A549 (cell line): ENCODE results near the gene TOPORS. TPM values are rescaled to one million over a fixed set of nuclear protein-coding genes. Genes with fewer than 3 reads are reported as not detected.

Source experiments
- ATAC-seq, 2 experiments: fragments of 200-7000 bp in 1 of 2; fragments of >200 bp in 1 of 2; cut with Nextera tagmentation in 1 of 2; cut with Tn5 transposase in 1 of 2; 3 replicates each; pipeline versions ENCODE4 v1.8.0 to v1.9.1; 2018 to 2020; ENCODE audit warnings: mild to moderate bottlenecking in 1 of 2, moderate library complexity in 1 of 2
- CTCF ChIA-PET: fragments of 300-600 bp; sonication (Branson Sonifier 250); formaldehyde crosslinking; extraction: SDS; loops from one replicate; lab custom pipeline; 2021; ENCODE audit warnings: antibody characterized with exemption, inconsistent platforms; lab: Yijun Ruan, JAX
- POLR2A ChIA-PET: fragments of 350-600 bp; formaldehyde crosslinking; extraction: SDS; loops from one replicate; lab custom pipeline; 2021; ENCODE audit warnings: antibody characterized with exemption, inconsistent platforms; lab: Yijun Ruan, JAX
- DNase-seq, 2 experiments: peaks; one replicate each; pipeline versions ENCODE4 v3.0.0 to v3.0.0-alpha.2; 2011 to 2016; ENCODE audit warnings: low read depth in 1 of 2, low spot score in 1 of 2
- FAIRE-seq: peaks from 2 replicates; lab custom pipeline; 2011; peaks lifted over from hg19 to GRCh38; lab: Jason Lieb, UNC
- H3K27ac ChIP-seq, 2 experiments: fragments of >200 bp; sonication (Bioruptor Twin); formaldehyde crosslinking; 3 replicates each; pipeline ENCODE4 v1.5.1; 2016 to 2017
- H3K4me1 ChIP-seq: fragments of >200 bp; sonication (Bioruptor Twin); formaldehyde crosslinking; 3 replicates; pipeline ENCODE4 v1.6.1; 2016
- H3K4me2 ChIP-seq: fragments of >200 bp; sonication (Bioruptor Twin); formaldehyde crosslinking; 3 replicates; pipeline ENCODE4 v1.6.1; 2016
- H3K4me3 ChIP-seq: fragments of >200 bp; sonication (Bioruptor Twin); formaldehyde crosslinking; 3 replicates; pipeline ENCODE4 v1.5.1; 2016
- H3K9me3 ChIP-seq: fragments of >200 bp; sonication (Bioruptor Twin); formaldehyde crosslinking; 3 replicates; pipeline ENCODE4 v1.6.1; 2016
- EHMT2 ChIP-seq: fragments of 200-600 bp; sonication (generic); IDR thresholded peaks from 2 replicates; pipeline ENCODE4 v1.6.1; 2016; ENCODE audit warnings: antibody characterized with exemption, low read depth, mild to moderate bottlenecking, moderate library complexity
- FOSB ChIP-seq: fragments of 250-450 bp; sonication (Bioruptor Pico); IDR thresholded peaks from 2 replicates; pipeline ENCODE4 v1.5.0; 2020; ENCODE audit warnings: mild to moderate bottlenecking, moderate library complexity
- FOSL2 ChIP-seq, 2 experiments: fragments of 450-650 bp in 1 of 2; fragments of >200 bp in 1 of 2; sonication (Bioruptor Twin) in 1 of 2; formaldehyde crosslinking; IDR thresholded peaks; 2 replicates each; pipeline versions ENCODE4 v1.5.0 to v1.6.1; 2016 to 2020; ENCODE audit warnings: mild to moderate bottlenecking in 1 of 2, moderate library complexity in 1 of 2
- HDAC2 ChIP-seq: fragments of 200-600 bp; sonication (generic); IDR thresholded peaks from 2 replicates; pipeline ENCODE4 v1.6.1; 2016
- HOXA7 ChIP-seq: fragments of 250-450 bp; sonication (Bioruptor Pico); IDR thresholded peaks from 2 replicates; pipeline ENCODE4 v1.5.0; 2020; ENCODE audit warnings: mild to moderate bottlenecking, moderate library complexity
- JUN ChIP-seq, 2 experiments: fragments of >200 bp; sonication (Bioruptor Twin); formaldehyde crosslinking; IDR thresholded peaks; 2 replicates in 1 of 2; 3 replicates in 1 of 2; pipeline ENCODE4 v1.6.1; 2016 to 2017
- JUNB ChIP-seq: fragments of >200 bp; sonication (Bioruptor Twin); formaldehyde crosslinking; IDR thresholded peaks from 2 replicates; pipeline ENCODE4 v1.6.1; 2016
- NFE2L2 ChIP-seq: fragments of 150-350 bp; conservative IDR thresholded peaks from 2 replicates; pipeline ENCODE4 v1.6.1; 2014; ENCODE audit warnings: low read length
- NR3C1 ChIP-seq: fragments of >200 bp; sonication (Bioruptor Twin); formaldehyde crosslinking; IDR thresholded peaks from 3 replicates; pipeline ENCODE4 v1.6.1; 2017
- RARB ChIP-seq: fragments of 250-450 bp; sonication (Bioruptor Pico); IDR thresholded peaks from 2 replicates; pipeline ENCODE4 v1.8.0; 2021; ENCODE audit warnings: mild to moderate bottlenecking, moderate library complexity
- ZNF302 ChIP-seq: fragments of 250-450 bp; sonication (Bioruptor Pico); IDR thresholded peaks from 2 replicates; pipeline ENCODE4 v1.9.0; 2021; ENCODE audit warnings: inconsistent platforms, mild to moderate bottlenecking, moderate library complexity
- WGBS: methylation state at CpG from one replicate; pipeline ENCODE4 v1.1.6; 2017; ENCODE audit errors: missing lambda C conversion rate; 5-methylcytosine and 5-hydroxymethylcytosine counted together
- polyA plus RNA-seq, 4 experiments: library from polyadenylated mRNA; depleted of rRNA in 3 of 4; stranded (reverse); fragments of >200 nt; fragmentation: RNase III in 1 of 4; extraction: RNeasy Plus Mini Kit Qiagen cat#74134 plus additional on column Dnase treatment in 1 of 4; gene quantifications; 2 replicates in 3 of 4; 3 replicates in 1 of 4; pipeline ENCODE4 v1.2.3, GENCODE V29; 2011 to 2017
- TF ChIP-seq, protein P1 (sequence below): fragments of 450-650 bp; IDR thresholded peaks from 2 replicates; pipeline ENCODE4 v1.6.1; 2014; ENCODE audit warnings: antibody characterized with exemption
- TF ChIP-seq, protein P2 (sequence below): fragments of >200 bp; sonication (Bioruptor Twin); formaldehyde crosslinking; IDR thresholded peaks from 2 replicates; pipeline ENCODE4 v1.6.1; 2016
- TF ChIP-seq, protein P3 (sequence below): fragments of 150-350 bp; IDR thresholded peaks from 2 replicates; pipeline ENCODE4 v1.6.1; 2014; ENCODE audit warnings: low read depth, mild to moderate bottlenecking, low read length
- TF ChIP-seq, protein P4 (sequence below): fragments of 200-600 bp; sonication (generic); IDR thresholded peaks from 2 replicates; pipeline ENCODE4 v1.6.1; 2016; ENCODE audit warnings: antibody characterized with exemption, mild to moderate bottlenecking, moderate library complexity

TOPORS gene
- polyA plus RNA-seq, 2 of the 4 experiments (the other 2 are of a cell fraction): 18.2 to 22.2 TPM

DNA sequence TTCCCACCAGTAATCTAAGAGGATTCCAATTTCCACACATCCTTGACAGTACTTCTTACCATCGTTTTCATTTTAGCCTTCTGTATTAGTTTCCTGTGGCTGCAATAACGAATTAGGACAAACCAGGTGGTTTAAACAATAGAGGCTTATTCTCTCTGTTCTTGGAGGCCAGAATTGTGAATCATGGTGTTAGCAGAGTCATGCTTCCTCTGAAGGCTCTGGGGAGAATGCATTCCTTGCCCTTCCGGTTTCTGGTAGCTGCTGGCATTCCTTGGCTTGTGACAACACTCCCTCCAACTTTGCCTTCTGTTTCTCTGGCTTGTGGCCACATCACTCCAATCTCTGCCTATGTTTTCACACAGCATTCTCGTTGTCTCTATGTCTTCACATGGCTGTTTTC, 49.9 kb downstream of the TOPORS start:
- Histone ChIP-seq H3K4me3 (no peak overlapping the region), H3K4me1 (peaks cover 16% of the 10 kb centered on the region; the same call in 2 of the 3 replicates), H3K27ac (peak overlapping the region in 1 of 2 experiments; percentile 30; a peak in 1 of 6 replicates), H3K9me3 (no peaks in the 10 kb centered on the region), H3K4me2 (no peak overlapping the region)
- FAIRE-seq: no peak
- POLR2A ChIA-PET: no interaction called here
- WGBS: 16% methylated on average over 3 of the region's 4 CpGs
- TF ChIP-seq HDAC2 (no peak), ZNF302 (CRISPR knock-in tag) (no peak), NR3C1 (no peak)
- CTCF ChIA-PET: interaction anchor here (1.1 to 2.1 kb wide), 2 partner anchors 23 to 123 kb away, joined by 5 read pairs; partner anchors contain the start of gene RIGI
- peak; percentile 62 to 79; a peak in 5 of 6 replicates for ATAC-seq
- DNase-seq: peak in 1 of 2 experiments; percentile 53

DNA sequence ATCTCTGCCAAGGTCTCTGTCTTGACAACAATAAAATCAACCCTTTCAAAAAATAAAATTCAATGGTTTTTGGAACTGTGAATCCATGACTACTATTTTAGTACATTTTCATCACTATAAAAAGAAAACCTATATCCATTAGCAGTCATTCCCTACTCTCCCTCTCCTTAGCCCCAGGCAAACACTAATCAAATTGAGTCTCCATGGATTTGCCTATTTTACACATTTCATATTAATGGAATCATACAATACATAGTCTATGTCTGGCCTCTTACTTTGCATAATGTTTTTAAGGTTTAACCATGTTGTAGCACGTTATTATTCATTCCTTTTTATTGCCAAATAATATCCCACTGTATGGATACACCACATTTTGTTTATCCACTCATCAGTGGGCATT, 50.5 kb downstream of the TOPORS start:
- WGBS: 82% methylated on average over 1 of the region's 1 CpG
- TF ChIP-seq, protein P1, sequence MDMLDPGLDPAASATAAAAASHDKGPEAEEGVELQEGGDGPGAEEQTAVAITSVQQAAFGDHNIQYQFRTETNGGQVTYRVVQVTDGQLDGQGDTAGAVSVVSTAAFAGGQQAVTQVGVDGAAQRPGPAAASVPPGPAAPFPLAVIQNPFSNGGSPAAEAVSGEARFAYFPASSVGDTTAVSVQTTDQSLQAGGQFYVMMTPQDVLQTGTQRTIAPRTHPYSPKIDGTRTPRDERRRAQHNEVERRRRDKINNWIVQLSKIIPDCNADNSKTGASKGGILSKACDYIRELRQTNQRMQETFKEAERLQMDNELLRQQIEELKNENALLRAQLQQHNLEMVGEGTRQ: no peak
- FAIRE-seq: no peak
- ChIA-PET POLR2A (interaction anchor here (0.6 kb wide), 1 partner anchor 30 kb away, joined by 4 read pairs; no protein-coding TSS in a partner anchor), CTCF (interaction anchor here (1.1 kb wide), 1 partner anchor 24 kb away, joined by 5 read pairs; the partner anchor contains the start of gene RIGI)
- no peak for ATAC-seq
- DNase-seq: no peak
- Histone ChIP-seq H3K4me1 (peaks cover 16% of the 10 kb centered on the region; the same call in 2 of the 3 replicates), H3K9me3 (no peaks in the 10 kb centered on the region), H3K27ac (no peak overlapping the region), H3K4me3 (no peak overlapping the region), H3K4me2 (no peak overlapping the region)

DNA sequence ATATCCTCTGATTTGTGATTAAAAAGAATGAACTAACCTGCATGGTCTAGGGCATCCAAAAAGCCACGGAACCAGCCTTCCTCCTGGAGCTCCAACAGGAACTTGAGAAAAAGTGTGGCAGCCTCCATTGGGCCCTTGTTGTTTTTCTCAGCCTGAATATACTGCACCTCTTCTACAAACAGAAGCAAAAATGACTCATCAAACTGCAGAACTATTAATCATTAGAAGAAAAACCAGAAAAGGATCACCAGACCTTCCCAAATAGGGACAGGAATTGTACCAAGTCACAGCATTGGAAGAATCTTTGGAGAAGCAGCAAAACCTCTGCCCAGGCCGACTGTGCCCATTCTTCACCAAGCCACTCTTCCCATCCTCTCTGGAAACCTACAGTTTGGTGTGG, 51.6 kb downstream of the TOPORS start:
- 19% methylated on average over 2 of the region's 2 CpGs for WGBS
- H3K9me3 ChIP-seq: no peaks in the 10 kb centered on the region
- ChIA-PET POLR2A (no interaction called here), CTCF (interaction anchor here (1.4 to 1.8 kb wide), 2 partner anchors 69 to 122 kb away, joined by 5 to 6 read pairs; no protein-coding TSS in a partner anchor)
- H3K4me2 ChIP-seq: peak overlapping the region; percentile 60
- no peak overlapping the region for H3K4me3 ChIP-seq
- peak overlapping the region; percentile 49 to 58 for H3K27ac ChIP-seq
- TF ChIP-seq FOSL2 (IDR thresholded peaks at IDR 0.05): no peak
- TF ChIP-seq FOSL2 (CRISPR knock-in tag; IDR thresholded peaks at IDR 0.05): peak; percentile 76
- TF ChIP-seq, protein P2, sequence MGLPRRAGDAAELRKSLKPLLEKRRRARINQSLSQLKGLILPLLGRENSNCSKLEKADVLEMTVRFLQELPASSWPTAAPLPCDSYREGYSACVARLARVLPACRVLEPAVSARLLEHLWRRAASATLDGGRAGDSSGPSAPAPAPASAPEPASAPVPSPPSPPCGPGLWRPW: no peak
- no peak for TF ChIP-seq RARB (CRISPR knock-in tag)
- TF ChIP-seq, protein P3, sequence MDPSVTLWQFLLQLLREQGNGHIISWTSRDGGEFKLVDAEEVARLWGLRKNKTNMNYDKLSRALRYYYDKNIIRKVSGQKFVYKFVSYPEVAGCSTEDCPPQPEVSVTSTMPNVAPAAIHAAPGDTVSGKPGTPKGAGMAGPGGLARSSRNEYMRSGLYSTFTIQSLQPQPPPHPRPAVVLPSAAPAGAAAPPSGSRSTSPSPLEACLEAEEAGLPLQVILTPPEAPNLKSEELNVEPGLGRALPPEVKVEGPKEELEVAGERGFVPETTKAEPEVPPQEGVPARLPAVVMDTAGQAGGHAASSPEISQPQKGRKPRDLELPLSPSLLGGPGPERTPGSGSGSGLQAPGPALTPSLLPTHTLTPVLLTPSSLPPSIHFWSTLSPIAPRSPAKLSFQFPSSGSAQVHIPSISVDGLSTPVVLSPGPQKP: no peak
- FAIRE-seq (no peak), ATAC-seq (peak; percentile 62 to 68), DNase-seq (peak; percentile 29 to 42)
- H3K4me1 ChIP-seq: peaks cover 16% of the 10 kb centered on the region; the same call in 2 of the 3 replicates

DNA sequence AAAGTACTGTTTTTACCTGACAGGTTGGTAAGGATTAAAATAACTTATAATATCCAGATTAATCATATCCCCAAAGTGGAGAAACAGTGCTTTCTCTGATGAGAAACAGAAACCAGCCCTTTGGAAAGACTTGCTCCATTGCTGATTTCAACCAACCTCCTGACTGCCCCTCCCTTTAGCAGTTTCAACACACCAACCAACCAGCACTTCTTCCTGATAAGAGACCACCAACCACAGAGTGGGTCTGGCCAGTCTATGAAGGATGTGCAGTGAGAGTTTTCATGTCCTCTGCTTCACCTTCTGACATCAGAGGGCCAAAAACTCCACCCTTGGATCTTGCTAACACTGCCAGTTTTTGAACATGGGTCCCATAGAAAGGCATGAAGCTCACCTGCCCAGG, 54.5 kb downstream of the TOPORS start:
- H3K27ac ChIP-seq: no peak overlapping the region
- ATAC-seq (no peak), FAIRE-seq (no peak), DNase-seq (no peak)
- no peak overlapping the region for H3K4me3 ChIP-seq
- no peaks in the 10 kb centered on the region for H3K9me3 ChIP-seq
- ChIA-PET POLR2A (no interaction called here), CTCF (interaction anchor here (2.6 kb wide), 1 partner anchor 119 kb away, joined by 12 read pairs; no protein-coding TSS in a partner anchor)
- TF ChIP-seq, protein P1: no peak
- TF ChIP-seq, protein P4, sequence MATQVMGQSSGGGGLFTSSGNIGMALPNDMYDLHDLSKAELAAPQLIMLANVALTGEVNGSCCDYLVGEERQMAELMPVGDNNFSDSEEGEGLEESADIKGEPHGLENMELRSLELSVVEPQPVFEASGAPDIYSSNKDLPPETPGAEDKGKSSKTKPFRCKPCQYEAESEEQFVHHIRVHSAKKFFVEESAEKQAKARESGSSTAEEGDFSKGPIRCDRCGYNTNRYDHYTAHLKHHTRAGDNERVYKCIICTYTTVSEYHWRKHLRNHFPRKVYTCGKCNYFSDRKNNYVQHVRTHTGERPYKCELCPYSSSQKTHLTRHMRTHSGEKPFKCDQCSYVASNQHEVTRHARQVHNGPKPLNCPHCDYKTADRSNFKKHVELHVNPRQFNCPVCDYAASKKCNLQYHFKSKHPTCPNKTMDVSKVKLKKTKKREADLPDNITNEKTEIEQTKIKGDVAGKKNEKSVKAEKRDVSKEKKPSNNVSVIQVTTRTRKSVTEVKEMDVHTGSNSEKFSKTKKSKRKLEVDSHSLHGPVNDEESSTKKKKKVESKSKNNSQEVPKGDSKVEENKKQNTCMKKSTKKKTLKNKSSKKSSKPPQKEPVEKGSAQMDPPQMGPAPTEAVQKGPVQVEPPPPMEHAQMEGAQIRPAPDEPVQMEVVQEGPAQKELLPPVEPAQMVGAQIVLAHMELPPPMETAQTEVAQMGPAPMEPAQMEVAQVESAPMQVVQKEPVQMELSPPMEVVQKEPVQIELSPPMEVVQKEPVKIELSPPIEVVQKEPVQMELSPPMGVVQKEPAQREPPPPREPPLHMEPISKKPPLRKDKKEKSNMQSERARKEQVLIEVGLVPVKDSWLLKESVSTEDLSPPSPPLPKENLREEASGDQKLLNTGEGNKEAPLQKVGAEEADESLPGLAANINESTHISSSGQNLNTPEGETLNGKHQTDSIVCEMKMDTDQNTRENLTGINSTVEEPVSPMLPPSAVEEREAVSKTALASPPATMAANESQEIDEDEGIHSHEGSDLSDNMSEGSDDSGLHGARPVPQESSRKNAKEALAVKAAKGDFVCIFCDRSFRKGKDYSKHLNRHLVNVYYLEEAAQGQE: no peak
- TF ChIP-seq JUN (IDR thresholded peaks at IDR 0.05): no peak
- TF ChIP-seq JUNB: no peak
- no peak for TF ChIP-seq FOSL2 (IDR thresholded peaks at IDR 0.05)
- TF ChIP-seq FOSL2 (CRISPR knock-in tag; IDR thresholded peaks at IDR 0.05): no peak
- TF ChIP-seq, protein P3: no peak
- no peak for TF ChIP-seq HOXA7
- TF ChIP-seq NFE2L2: no peak
- no peak for TF ChIP-seq EHMT2
- TF ChIP-seq FOSB (CRISPR knock-in tag): no peak
- peaks cover 16% of the 10 kb centered on the region; the same call in 2 of the 3 replicates for H3K4me1 ChIP-seq
- no peak overlapping the region for H3K4me2 ChIP-seq
